H7 (cell line): ENCODE measurements around the gene ABCG1. TPM values are rescaled to one million over a fixed set of nuclear protein-coding genes. Genes with fewer than 3 reads are reported as not detected.

ENCODE experiments used
- DNase-seq: peaks from one replicate; pipeline ENCODE4 v3.0.0; 2012
- H3K27me3 ChIP-seq: 2 replicates; pipeline ENCODE4 v1.6.0; 2011; ENCODE audit warnings: mild to moderate bottlenecking, low read length; ENCODE audit not compliant: control insufficient read depth, insufficient read depth
- H3K36me3 ChIP-seq: replicated peaks from 2 replicates; pipeline ENCODE4 v1.5.1; 2011; ENCODE audit warnings: low read length; ENCODE audit not compliant: control insufficient read depth, insufficient read depth
- H3K4me3 ChIP-seq: 2 replicates; pipeline ENCODE4 v1.5.1; 2011; ENCODE audit warnings: low read depth, mild to moderate bottlenecking, control low read depth, low read length, moderate library complexity; ENCODE audit not compliant: insufficient read depth
- total RNA-seq: library from RNA; depleted of rRNA; stranded (reverse); fragments of >200 nt; shearing (Covaris generic); gene quantifications from 2 replicates; pipeline ENCODE4 v1.2.3, GENCODE V29; 2014

Gene ABCG1
- total RNA-seq, 1 experiment from 2014 or later: 0.07 TPM

DNA sequence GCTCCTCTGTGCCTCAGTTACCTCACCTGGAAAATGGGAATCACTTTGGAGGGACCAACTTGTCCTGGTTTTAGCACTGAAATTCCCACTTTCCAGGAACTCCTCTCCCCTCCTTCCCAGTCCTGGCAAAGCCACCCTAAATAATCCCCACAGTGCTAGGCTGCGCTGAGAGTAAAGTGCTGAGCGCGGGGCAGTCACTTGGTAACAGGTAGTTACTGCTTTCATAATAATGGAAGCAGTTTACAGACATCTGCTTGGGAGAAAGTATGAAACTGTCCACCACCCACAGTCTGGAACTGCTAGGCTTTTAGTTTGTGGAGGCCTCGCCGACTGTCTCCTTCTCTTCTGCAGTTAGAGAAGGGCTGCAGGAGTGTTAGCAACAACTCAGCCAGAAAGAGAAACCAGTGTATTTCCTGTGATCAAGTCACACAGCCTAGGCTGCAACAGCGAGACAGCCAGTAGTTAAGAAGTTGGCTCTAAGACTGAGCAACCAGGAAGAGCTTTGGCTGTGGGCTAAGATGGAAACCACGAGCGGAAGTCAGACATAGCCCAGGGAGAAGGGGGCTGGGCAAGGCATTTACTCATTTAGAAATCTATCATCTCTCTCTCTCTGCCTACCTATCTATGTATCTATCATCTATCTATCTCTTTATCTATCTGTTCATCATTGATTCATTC, 30.8 kb upstream of the ABCG1 start:
- no peaks in the 10 kb centered on the region for H3K36me3 ChIP-seq
- no peak overlapping the region for H3K4me3 ChIP-seq
- DNase-seq: no peak
- H3K27me3 ChIP-seq: no peaks in the 10 kb centered on the region

DNA sequence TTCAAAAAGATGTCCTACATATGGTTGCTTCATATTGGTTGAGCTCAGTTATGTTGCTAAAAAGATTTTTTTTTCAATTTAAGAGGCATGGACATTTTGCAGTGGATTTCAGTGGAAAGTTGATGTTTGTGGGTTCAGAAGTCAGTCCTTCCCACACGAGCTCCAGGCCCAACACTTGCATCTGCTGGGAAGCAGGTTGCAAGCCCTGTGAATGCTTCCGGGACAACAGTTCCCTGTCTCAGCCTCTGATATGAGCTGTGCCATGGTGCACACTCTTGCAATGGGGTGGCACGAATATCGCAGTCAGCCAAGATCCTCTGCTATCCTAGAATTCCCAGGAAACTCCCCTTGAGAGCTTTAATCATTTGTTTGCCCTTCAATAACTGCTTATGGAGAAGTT, 30.3 kb upstream of the ABCG1 start:
- no peaks in the 10 kb centered on the region for H3K27me3 ChIP-seq
- DNase-seq: no peak
- H3K36me3 ChIP-seq: no peaks in the 10 kb centered on the region
- no peak overlapping the region for H3K4me3 ChIP-seq

DNA sequence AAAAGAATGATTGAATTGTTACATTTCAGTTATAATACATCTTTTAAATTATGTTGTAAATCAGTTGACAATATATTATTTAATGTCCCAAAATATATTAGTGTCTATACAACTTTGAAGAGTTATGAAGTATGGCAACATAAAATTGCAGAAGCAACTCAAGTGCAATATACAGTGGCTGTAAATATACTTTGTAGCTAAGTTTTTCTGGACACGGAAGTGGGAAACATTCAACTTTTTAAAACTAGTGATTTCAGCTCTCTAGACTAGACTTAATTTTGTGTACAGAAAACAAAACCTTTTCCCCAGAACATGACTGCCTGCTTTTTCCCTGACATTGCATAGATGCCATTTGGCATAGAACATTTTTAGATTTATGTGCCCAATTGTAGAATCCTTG, 29.5 kb upstream of the ABCG1 start:
- Histone ChIP-seq H3K4me3 (no peak overlapping the region), H3K27me3 (no peaks in the 10 kb centered on the region), H3K36me3 (no peaks in the 10 kb centered on the region)
- no peak for DNase-seq

DNA sequence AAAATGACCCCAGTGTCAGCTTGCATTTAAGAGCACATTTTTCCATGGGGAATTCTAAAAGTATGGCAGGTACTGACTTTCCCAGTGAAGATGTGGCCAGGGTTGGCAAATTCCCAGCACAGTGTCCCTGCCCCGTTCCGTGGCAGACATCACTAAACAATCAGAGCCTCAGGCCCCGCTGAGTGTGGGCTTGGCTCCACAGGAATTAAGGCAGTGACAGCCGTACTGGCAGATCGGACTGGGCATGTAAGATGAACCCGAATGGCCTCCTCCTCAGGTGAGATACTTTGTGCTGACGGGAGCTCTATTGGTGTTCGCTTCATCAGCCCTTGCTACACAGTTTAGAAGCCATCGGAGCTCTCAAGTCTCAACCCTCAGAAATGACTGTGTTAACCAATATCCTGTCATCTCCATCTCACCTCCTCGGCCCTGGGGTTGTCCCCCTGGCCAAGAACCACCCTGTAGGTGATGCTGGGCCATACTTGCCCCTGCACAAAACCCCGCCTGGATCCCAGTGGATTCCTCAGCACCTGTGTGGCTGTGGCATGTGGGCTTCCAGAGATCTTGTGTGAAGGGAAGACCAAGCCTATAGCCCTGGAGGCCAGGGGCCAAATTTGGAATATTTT, 29.0 kb upstream of the ABCG1 start:
- no peak overlapping the region for H3K4me3 ChIP-seq
- no peaks in the 10 kb centered on the region for H3K36me3 ChIP-seq
- no peaks in the 10 kb centered on the region for H3K27me3 ChIP-seq
- DNase-seq: no peak

DNA sequence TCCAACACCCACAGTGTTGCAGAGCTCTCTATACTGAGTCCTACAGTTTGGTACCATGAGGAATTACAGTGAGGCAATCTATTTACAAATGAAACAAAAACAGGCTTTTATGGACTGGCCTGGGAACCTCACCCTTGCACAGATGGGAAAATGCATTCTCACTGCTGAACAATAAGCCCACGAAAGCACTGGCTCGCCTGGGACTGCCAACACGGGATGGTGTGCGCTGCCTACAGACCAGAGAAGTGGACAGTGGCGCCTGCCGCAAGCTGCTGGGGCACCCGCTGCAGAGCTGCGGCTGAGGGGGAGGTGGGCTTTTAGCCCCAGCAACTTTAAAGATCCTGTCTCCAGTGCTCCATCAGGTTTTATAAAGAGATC, 28.5 kb upstream of the ABCG1 start:
- no peak overlapping the region for H3K4me3 ChIP-seq
- H3K36me3 ChIP-seq: no peaks in the 10 kb centered on the region
- no peak for DNase-seq
- H3K27me3 ChIP-seq: no peaks in the 10 kb centered on the region

DNA sequence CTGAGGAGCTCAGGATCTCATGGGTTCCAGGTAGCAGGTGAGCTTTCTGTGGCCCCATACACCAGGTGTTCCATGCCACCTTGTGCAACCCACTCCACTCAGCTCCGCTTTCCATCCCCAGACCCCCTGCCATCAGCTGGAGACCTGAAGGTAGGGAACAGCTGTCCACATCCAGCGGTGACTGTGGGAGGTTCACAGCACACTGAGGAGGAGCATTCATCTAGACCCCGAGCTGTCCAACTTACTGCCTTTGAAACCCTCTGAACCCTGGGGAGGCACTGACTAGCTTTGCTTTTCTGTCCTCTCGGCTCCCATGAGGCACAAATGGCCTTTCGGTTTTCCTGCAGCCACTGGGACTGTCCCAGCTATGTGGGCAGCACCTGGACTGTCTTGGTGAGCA, 27.9 kb upstream of the ABCG1 start:
- no peak for DNase-seq
- H3K36me3 ChIP-seq: no peaks in the 10 kb centered on the region
- H3K27me3 ChIP-seq: no peaks in the 10 kb centered on the region
- no peak overlapping the region for H3K4me3 ChIP-seq

DNA sequence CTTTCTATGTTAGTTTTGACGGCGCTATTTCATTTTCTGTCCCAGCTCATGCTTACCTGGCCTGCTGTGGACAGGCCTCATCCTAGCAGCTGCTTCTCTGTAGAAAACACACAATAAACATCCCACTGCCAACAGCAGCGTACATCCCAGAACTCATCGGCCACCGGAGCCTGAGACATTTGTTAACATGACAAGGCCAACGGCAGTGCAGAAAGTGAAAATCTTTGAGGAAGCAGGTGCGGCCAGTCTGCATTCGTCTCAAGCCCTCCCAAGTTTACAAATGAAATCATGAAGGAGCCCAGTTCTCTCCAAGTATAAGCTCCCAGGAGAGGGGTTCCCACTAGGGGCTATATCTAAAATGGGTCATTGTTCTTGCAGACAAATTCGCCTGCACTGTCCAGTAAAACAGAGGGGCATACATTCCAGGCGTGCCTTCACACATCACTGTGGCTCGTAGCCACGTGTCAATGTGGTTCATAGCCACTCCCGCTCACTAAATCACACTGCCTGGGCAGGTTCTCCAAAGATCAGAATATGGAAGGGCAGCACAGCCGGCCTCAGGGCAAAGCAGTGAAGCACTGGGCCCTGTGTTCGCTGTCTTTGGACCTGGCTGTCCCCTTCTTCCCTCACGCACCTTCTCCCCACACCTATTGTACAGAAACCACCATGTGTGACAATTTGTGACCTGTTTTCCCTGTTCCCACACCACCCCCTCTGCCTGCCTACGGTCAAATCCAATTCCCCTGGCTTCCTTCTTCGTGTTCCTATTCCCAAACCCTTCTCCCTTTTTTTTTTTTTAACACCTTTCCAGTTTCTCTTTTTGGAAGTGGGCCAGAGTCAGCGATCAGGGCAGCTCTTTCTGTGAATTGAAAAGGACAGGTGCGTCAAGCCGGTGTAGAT, 27.0 kb upstream of the ABCG1 start:
- no peaks in the 10 kb centered on the region for H3K36me3 ChIP-seq
- H3K4me3 ChIP-seq: no peak overlapping the region
- H3K27me3 ChIP-seq: no peaks in the 10 kb centered on the region
- no peak for DNase-seq

DNA sequence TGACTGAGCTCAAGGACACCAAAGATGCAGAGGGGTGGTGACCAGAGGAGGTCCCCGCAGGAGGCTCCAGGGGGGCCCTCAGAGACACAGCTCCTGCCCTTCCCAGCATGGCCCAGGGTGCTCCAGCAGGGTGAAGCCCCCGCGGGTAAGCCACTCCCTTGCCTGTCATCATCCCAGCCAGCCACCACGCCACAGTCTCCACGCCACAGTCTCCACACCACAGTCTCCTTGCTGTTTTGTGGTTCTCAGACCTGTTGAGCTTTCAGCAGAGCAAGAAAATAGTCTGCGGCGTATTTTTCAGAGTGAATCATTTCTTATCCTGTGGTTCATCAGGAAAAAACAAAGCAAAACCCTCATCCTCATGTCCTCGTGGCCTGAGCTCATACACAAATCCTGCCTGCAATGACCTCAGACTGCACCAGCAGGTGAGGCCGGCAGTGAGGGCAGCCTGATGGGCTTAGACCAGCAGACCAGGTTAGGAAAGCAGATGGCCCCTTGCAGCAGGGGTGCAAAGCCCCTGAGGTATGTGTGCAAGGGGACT, 25.7 kb upstream of the ABCG1 start:
- Histone ChIP-seq H3K27me3 (no peaks in the 10 kb centered on the region), H3K36me3 (no peaks in the 10 kb centered on the region), H3K4me3 (no peak overlapping the region)
- no peak for DNase-seq

DNA sequence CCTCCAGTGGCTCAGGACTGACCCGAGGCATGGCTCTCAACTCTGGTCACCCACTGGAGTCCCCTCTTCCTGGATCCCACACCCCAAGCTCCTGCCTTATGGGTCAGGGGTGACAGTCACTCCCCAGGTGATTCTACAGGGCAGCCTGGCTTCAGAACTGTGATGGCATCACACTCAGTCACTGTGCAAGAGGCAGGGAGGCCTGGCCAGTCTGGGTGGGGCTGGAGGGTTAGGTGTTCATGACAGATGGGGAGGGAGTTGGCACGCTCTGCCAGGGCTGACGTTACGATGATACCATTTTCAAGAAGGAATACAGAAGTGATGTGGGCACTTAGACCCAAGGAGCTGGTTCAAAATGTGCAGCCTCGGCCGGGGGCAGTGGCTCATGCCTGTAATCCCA, 25.2 kb upstream of the ABCG1 start:
- Histone ChIP-seq H3K36me3 (no peaks in the 10 kb centered on the region), H3K4me3 (no peak overlapping the region), H3K27me3 (no peaks in the 10 kb centered on the region)
- DNase-seq: no peak

DNA sequence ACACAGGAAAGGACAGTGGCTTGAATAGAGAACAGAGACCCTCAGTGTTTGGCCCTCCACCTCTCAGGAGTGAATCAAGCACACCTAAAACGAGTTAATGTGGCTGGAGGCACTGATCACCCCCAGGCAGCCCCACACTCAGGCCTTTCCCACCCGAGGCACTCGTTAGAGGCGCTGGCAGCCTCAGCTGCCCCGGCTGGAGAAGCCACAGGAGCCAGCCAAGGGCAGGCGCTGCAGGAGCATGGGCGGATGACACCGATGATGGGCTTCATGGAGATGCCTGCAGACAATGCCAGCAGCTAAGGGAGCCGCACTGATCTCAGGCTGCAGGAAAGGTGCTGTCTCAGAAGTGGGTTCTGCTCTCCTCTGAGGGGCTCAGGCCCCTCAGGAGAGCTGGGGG, 24.1 kb upstream of the ABCG1 start:
- Histone ChIP-seq H3K4me3 (no peak overlapping the region), H3K36me3 (no peaks in the 10 kb centered on the region), H3K27me3 (no peaks in the 10 kb centered on the region)
- no peak for DNase-seq

DNA sequence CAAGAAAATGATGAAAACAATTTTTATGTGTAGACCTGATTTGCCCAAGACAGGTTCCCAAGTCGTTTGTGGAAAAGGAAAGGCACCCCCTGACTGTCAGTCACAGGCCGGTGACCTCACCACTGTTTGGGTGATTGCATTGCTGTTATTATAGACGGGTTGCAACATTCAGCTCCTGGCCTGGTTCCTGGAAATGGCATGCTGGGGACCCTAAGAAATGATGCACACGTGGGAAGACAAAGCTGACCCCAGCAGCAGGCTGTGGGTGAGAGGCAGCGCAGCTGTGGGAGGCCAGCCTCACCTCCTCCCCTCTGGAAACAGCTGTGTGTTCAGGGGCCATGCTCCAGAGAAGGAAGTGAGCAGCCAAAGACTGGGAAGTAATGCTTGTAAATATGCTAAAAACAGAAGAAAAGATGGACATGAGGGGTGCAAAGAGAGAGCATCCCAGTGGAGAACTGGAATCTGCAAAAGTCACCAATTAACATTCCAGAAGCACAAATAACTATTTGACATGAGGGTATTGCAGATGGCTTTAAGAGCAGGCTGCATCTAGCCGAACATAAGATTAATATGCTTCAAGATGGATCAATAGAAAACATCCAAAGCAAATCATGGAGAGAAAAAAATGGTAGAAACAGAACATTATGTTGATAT, 23.4 kb upstream of the ABCG1 start:
- H3K4me3 ChIP-seq: no peak overlapping the region
- H3K27me3 ChIP-seq: no peaks in the 10 kb centered on the region
- DNase-seq: no peak
- H3K36me3 ChIP-seq: no peaks in the 10 kb centered on the region

DNA sequence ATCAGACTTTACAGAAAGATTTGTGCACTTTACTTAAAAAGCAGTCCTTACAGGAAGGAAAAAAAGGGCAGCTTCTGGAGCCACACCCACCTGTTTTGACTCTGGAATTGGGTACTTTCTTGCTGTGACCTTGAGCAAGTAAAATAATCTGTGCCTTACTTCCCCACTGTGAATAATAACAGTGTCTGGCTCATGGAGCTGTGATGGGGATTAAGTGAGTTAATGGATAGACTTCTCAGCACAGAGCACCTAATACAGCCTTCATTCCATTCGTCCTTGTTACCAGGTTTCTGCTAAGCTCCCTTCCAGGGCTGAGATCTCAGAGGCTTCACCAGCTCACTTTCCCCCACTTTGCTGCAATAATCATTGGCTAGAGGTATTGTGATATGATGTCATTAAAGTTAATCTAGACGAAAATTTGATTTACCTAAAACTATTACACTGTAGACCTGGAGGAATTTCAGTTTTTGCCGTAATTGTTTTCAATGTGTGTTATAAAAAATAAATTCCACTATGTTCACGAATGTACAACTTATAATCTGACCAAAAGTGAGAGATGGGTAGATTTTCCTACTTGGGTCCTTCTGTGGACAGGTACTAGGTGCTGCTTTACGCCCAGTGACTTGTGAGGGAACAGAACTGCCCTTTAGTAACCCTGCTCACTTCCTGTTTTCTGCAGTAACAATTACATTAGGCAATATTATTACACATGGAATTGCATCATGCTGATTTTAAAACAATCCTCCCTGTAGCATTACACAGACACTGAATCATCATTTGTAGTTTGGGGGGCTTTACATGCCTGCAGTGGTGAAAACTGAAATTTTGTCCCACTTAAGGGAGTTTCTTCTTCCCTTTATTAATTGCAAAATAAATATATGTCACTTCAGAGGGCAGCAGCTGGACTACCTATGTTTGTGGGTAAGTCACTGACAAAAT, 19.7 kb upstream of the ABCG1 start:
- Histone ChIP-seq H3K36me3 (no peaks in the 10 kb centered on the region), H3K27me3 (no peaks in the 10 kb centered on the region), H3K4me3 (no peak overlapping the region)
- no peak for DNase-seq

DNA sequence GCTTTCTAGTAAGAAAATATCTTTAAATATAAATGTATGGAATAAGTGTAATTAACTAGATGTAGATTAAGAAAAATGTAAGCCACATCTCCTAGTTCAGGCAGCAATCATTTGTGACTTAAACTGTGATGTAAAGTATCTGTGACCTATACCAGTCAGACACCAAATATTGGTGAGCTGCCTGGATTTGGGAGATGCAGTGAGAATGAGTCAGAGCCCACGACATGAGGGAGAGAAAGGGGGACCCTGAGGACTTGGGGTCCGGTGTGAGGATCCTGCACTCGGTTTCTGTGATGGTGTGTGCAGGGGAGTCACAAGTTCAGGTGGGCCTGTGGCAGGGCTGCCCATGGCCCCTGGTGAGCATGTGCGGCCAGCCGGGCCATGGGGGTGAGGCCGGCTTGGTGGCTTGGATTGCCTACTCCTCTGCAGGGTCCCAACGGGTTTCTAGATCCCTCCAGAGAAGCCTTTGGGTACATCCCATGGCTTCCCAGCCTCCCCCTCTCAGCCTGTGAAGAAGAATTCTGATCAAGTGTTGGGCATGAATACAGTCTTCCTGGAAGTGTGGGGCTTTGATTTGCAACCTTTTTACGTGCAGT, 19.0 kb upstream of the ABCG1 start:
- DNase-seq: no peak

More for the DNA sequence above, 19.0 kb upstream of the ABCG1 start:
- no peaks in the 10 kb centered on the region for H3K27me3 ChIP-seq
- no peak overlapping the region for H3K4me3 ChIP-seq
- no peaks in the 10 kb centered on the region for H3K36me3 ChIP-seq
